SK-N-MC (cell line): ENCODE results near the gene SCN3B.

Source experiments
- EZH2 ChIP-seq: fragments of 200-600 bp; sonication (generic); IDR thresholded peaks from one replicate; pipeline ENCODE4 v1.6.1; 2017; ENCODE audit warnings: antibody characterized with exemption
- FOXP2 ChIP-seq: optimal IDR thresholded peaks from 2 replicates; pipeline ENCODE3; 2011; ENCODE audit warnings: mild to moderate bottlenecking, moderate library complexity; ENCODE audit not compliant: insufficient read depth; ENCODE audit errors: extremely low read length, control extremely low read depth
- POLR2AphosphoS5 ChIP-seq: IDR thresholded peaks from 2 replicates; pipeline ENCODE4 v1.6.1; 2012; ENCODE audit warnings: mild to moderate bottlenecking, low read depth, low read length, borderline replicate concordance

DNA sequence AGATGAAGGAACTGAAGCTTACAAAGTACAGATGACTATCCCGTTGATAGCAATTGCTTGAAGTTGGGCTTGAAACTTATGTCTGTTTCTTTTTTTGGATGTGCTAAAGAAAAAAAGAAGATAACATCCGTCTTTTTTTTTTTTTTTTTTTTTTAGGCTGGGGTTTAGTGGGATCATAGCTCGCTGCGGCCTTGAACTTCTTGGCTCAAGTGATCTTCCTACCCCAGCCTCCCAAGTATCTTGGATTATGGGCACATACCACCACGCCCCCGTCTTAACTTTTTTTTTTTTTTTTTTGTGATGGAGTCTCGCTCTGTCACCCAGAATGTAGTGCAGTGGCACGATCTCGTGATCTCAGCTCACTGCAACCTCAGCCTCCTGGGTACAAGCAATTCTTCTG is 40.8 kb upstream of the SCN3B start:
- TF ChIP-seq EZH2 (no peak), POLR2AphosphoS5 (no peak), FOXP2 (no peak)
